ENCODE data around the gene CFAP100. TPM values are rescaled to one million over a fixed set of nuclear protein-coding genes. Genes with fewer than 3 reads are reported as not detected.

The CFAP100 gene
- total and polyA plus RNA-seq, 2 of the 4 experiments (the other 2 are of a cell fraction) = not detected

- H3K9me1 ChIP-seq (ENCODE audit: insufficient read depth, low read length) = no peaks in the 10 kb centered on the region
- in situ Hi-C loops (cut with MboI; ENCODE audit: low sequenced_read_pairs) = loop anchor here (10.0 to 25.0 kb wide), 2 partner anchors 152 to 434 kb away; partner anchors contain the start of gene ROPN1B
- no peaks in the 10 kb centered on the region for H3K9me3 ChIP-seq (ENCODE audit: control insufficient read depth, insufficient read depth, low read length)
- BruUV-seq (replicated peaks) = no TSS peak
- H3K4ac ChIP-seq (ENCODE audit: low read depth, low read length) = no peak overlapping the region
- ChIA-PET POLR2A (ENCODE audit: unreplicated experiment) (no interaction called here), CTCF (no interaction called here)
- H4K91ac ChIP-seq (ENCODE audit: insufficient read depth, low read depth, low read length) = no peak overlapping the region
- no peak for TF ChIP-seq ELK1 (IDR thresholded peaks at IDR 0.05; ENCODE audit: borderline replicate concordance, low read depth, low read length)
- TF ChIP-seq CHD1 (IDR thresholded peaks at IDR 0.05; ENCODE audit: low read depth, low read length) = no peak
- no peak for TF ChIP-seq CTCF (conservative IDR thresholded peaks at IDR 0.05; ENCODE audit: low read depth, low read length)
- no peak for TF ChIP-seq USF2 (IDR thresholded peaks at IDR 0.05; ENCODE audit: low read depth, low read length)
- no peak for TF ChIP-seq MAFK (IDR thresholded peaks at IDR 0.05; ENCODE audit: low read depth, low read length)
- TF ChIP-seq CEBPB (IDR thresholded peaks at IDR 0.05; ENCODE audit: low read depth, low read length) = no peak
- TF ChIP-seq NFE2L2 (IDR thresholded peaks at IDR 0.05; ENCODE audit: low read depth, low read length) = no peak
- no peak for TF ChIP-seq RFX5 (IDR thresholded peaks at IDR 0.05; ENCODE audit: low read depth, low read length)
- no peak for TF ChIP-seq SMC3 (IDR thresholded peaks at IDR 0.05; ENCODE audit: low read depth, low read length)
- no peak for TF ChIP-seq MXI1 (IDR thresholded peaks at IDR 0.05; ENCODE audit: borderline replicate concordance, low read depth, low read length)
- TF ChIP-seq MAZ (IDR thresholded peaks at IDR 0.05; ENCODE audit: borderline replicate concordance, low read depth, low read length) = no peak
- TF ChIP-seq BHLHE40 (IDR thresholded peaks at IDR 0.05; ENCODE audit: low read depth, low read length) = no peak
- TF ChIP-seq RAD21 (IDR thresholded peaks at IDR 0.05; ENCODE audit: low read length) = no peak
- no peak for TF ChIP-seq RCOR1 (IDR thresholded peaks at IDR 0.05; ENCODE audit: insufficient replicate concordance, low read length)
- no peak for TF ChIP-seq POLR2A (IDR thresholded peaks at IDR 0.05; ENCODE audit: low read depth, low read length)
- dilution Hi-C loops (cut with HindIII; ENCODE audit: low sequenced_read_pairs, unreplicated experiment) = no loop called here
- no peak overlapping the region for H2AFZ ChIP-seq (replicated peaks; ENCODE audit: low read length, poor library complexity)
- H2BK15ac ChIP-seq (ENCODE audit: low read depth, low read length) = no peak overlapping the region
- no peak overlapping the region for H3K9ac ChIP-seq (ENCODE audit: low read depth, low read length)
- no peak overlapping the region for H2BK120ac ChIP-seq (ENCODE audit: low read depth, low read length)
- no peaks in the 10 kb centered on the region for H3K4me1 ChIP-seq (ENCODE audit: control insufficient read depth, insufficient read depth, low read length)
- H4K8ac ChIP-seq (ENCODE audit: low read depth in 2 of 2, low read length in 2 of 2) = no peak overlapping the region
- H4K5ac ChIP-seq (ENCODE audit: low read depth, low read length) = no peak overlapping the region
- no peaks in the 10 kb centered on the region for H4K20me1 ChIP-seq (ENCODE audit: insufficient read depth, low read length)
- no peak overlapping the region for H3K4me2 ChIP-seq (ENCODE audit: low read depth, low read length)
- no peak overlapping the region for H3K27ac ChIP-seq (ENCODE audit: insufficient read depth, low read length)
- intact Hi-C loops (cut with micrococcal nuclease) = no loop called here
- H3K79me1 ChIP-seq (ENCODE audit: low read depth in 1 of 2, low read length in 2 of 2) = no peaks in the 10 kb centered on the region
- DNase-seq (no peak), ATAC-seq (ENCODE audit: low read depth) (no peak)
- H3K36me3 ChIP-seq (ENCODE audit: control insufficient read depth, insufficient read depth, low read length) = no peaks in the 10 kb centered on the region
- H3K56ac ChIP-seq (ENCODE audit: extremely low read depth, insufficient read depth, low read length) = no peak overlapping the region
- no peak overlapping the region for H2AK5ac ChIP-seq (ENCODE audit: low read depth, low read length)
- H3K27me3 ChIP-seq (ENCODE audit: control insufficient read depth, insufficient read depth, low read length) = peaks cover 44% of the 10 kb centered on the region
- H3K4me3 ChIP-seq (ENCODE audit: insufficient read depth, low read depth, low read length) = no peak overlapping the region
- no peak overlapping the region for H3K23ac ChIP-seq (ENCODE audit: low read depth, low read length)
- H2BK20ac ChIP-seq (ENCODE audit: low read depth, low read length) = no peak overlapping the region
- no peak overlapping the region for H3K14ac ChIP-seq (replicated peaks; ENCODE audit: low read depth, low read length)
- no peak overlapping the region for H2BK5ac ChIP-seq (ENCODE audit: low read depth, low read length, poor library complexity, severe bottlenecking)
- H2AK9ac ChIP-seq (replicated peaks; ENCODE audit: low read depth, low read length, poor library complexity) = no peak overlapping the region
- WGBS, 2 experiments (ENCODE audit: extremely low coverage in 2 of 2, insufficient read length in 1 of 2) = no CpG with 5 or more reads among the region's 5 CpGs
- H3K18ac ChIP-seq (ENCODE audit: low read depth, low read length) = no peak overlapping the region
Measured at GRCh38 chr3:126396536-126396935, 1.8 kb downstream of the CFAP100 start.
